ENCODE measurements around the gene CAMK2B.

Gene CAMK2B

GRCh38 chr7:44265728-44266127 is 59.7 kb downstream of the CAMK2B start:
- Histone ChIP-seq H3K9me2 (replicated peaks; ENCODE audit: insufficient read depth, low read length) (no peaks in the 10 kb centered on the region), H3K4me3 (ENCODE audit: low read length) (no peak overlapping the region), H3K79me2 (ENCODE audit: low read length) (no peaks in the 10 kb centered on the region), H3F3A (ENCODE audit: insufficient read depth, low read length) (no peaks in the 10 kb centered on the region), H4K20me1 (ENCODE audit: insufficient read depth, low read length) (no peaks in the 10 kb centered on the region), H3K9me3 (replicated peaks; ENCODE audit: insufficient read depth, low read length) (no peaks in the 10 kb centered on the region), H3K9ac (ENCODE audit: low read length) (no peak overlapping the region), H2AFZ (ENCODE audit: low read length) (no peak overlapping the region), H3K4me1 (ENCODE audit: low read length) (0 out of 2 replicates have a peak, but pooled peaks cover 6% of the 10 kb centered on the region), H3K36me3 (replicated peaks; ENCODE audit: insufficient read depth, low read length) (no peaks in the 10 kb centered on the region), H3K27ac (ENCODE audit: low read length) (no peak overlapping the region), H3K4me2 (ENCODE audit: low read depth, low read length) (no peak overlapping the region), H3K27me3 (replicated peaks; ENCODE audit: insufficient read depth, low read length) (peaks cover 36% of the 10 kb centered on the region)
- TF ChIP-seq EZH2phosphoT487 (IDR thresholded peaks at IDR 0.05; ENCODE audit: low read length) (no peak), EZH2 (optimal IDR thresholded peaks at IDR 0.05; ENCODE audit: low read depth, low read length) (no peak), CTCF (IDR thresholded peaks at IDR 0.05; ENCODE audit: low read length) (no peak)
- no peak for DNase-seq

GRCh38 chr7:44264221-44264931 is 61.0 kb downstream of the CAMK2B start:
- no peak overlapping the region for H3K27ac ChIP-seq (ENCODE audit: low read length)
- TF ChIP-seq EZH2phosphoT487 (IDR thresholded peaks at IDR 0.05; ENCODE audit: low read length): no peak
- TF ChIP-seq EZH2 (optimal IDR thresholded peaks at IDR 0.05; ENCODE audit: low read depth, low read length): no peak
- TF ChIP-seq CTCF (IDR thresholded peaks at IDR 0.05; ENCODE audit: low read length): no peak
- no peak for DNase-seq
- H3K4me2 ChIP-seq (ENCODE audit: low read depth, low read length): no peak overlapping the region; the same call in 1 of the 2 replicates
- H3K9me3 ChIP-seq (replicated peaks; ENCODE audit: insufficient read depth, low read length): no peaks in the 10 kb centered on the region
- no peak overlapping the region for H2AFZ ChIP-seq (ENCODE audit: low read length)
- H3K79me2 ChIP-seq (ENCODE audit: low read length): no peaks in the 10 kb centered on the region
- H3F3A ChIP-seq (ENCODE audit: insufficient read depth, low read length): no peaks in the 10 kb centered on the region
- 0 out of 2 replicates have a peak, but pooled peaks cover 6% of the 10 kb centered on the region for H3K4me1 ChIP-seq (ENCODE audit: low read length)
- peaks cover 36% of the 10 kb centered on the region for H3K27me3 ChIP-seq (replicated peaks; ENCODE audit: insufficient read depth, low read length)
- H3K9ac ChIP-seq (ENCODE audit: low read length): no peak overlapping the region
- no peak overlapping the region for H3K4me3 ChIP-seq (ENCODE audit: low read length)
- no peaks in the 10 kb centered on the region for H4K20me1 ChIP-seq (ENCODE audit: insufficient read depth, low read length)
- H3K36me3 ChIP-seq (replicated peaks; ENCODE audit: insufficient read depth, low read length): no peaks in the 10 kb centered on the region
- H3K9me2 ChIP-seq (replicated peaks; ENCODE audit: insufficient read depth, low read length): no peaks in the 10 kb centered on the region

- H3K4me2 ChIP-seq (ENCODE audit: low read depth, low read length): no peak overlapping the region; the same call in 1 of the 2 replicates
- H3K9me3 ChIP-seq (replicated peaks; ENCODE audit: insufficient read depth, low read length): no peaks in the 10 kb centered on the region
Observed at GRCh38 chr7:44263326-44264082, 61.9 kb downstream of the CAMK2B start.

More at GRCh38 chr7:44263326-44264082, 61.9 kb downstream of the CAMK2B start:
- Histone ChIP-seq H3K9me2 (replicated peaks; ENCODE audit: insufficient read depth, low read length) (no peaks in the 10 kb centered on the region), H3K79me2 (ENCODE audit: low read length) (no peaks in the 10 kb centered on the region), H3K36me3 (replicated peaks; ENCODE audit: insufficient read depth, low read length) (no peaks in the 10 kb centered on the region), H3F3A (ENCODE audit: insufficient read depth, low read length) (no peaks in the 10 kb centered on the region), H2AFZ (ENCODE audit: low read length) (no peak overlapping the region), H3K4me1 (ENCODE audit: low read length) (peaks cover 8% of the 10 kb centered on the region), H4K20me1 (ENCODE audit: insufficient read depth, low read length) (no peaks in the 10 kb centered on the region), H3K4me3 (ENCODE audit: low read length) (no peak overlapping the region), H3K27ac (ENCODE audit: low read length) (no peak overlapping the region), H3K9ac (ENCODE audit: low read length) (no peak overlapping the region), H3K27me3 (replicated peaks; ENCODE audit: insufficient read depth, low read length) (peaks cover 33% of the 10 kb centered on the region)
- no peak for DNase-seq
- TF ChIP-seq CTCF (IDR thresholded peaks at IDR 0.05; ENCODE audit: low read length): no peak
- no peak for TF ChIP-seq EZH2 (optimal IDR thresholded peaks at IDR 0.05; ENCODE audit: low read depth, low read length)
- TF ChIP-seq EZH2phosphoT487 (IDR thresholded peaks at IDR 0.05; ENCODE audit: low read length): no peak

All from MM.1S (cell line).